OCI-LY3 (cell line): Measurements from ENCODE around the gene SLC39A2.
"Not testable (repeated sequence)": the region's sequence is repeated elsewhere in the genome, so short reads cannot be mapped to it uniquely, and the experiment has no call there.

Experiments used
- H2AFZ ChIP-seq: fragments of 200-600, 300-600 bp; shearing (Covaris generic); 2 replicates; pipeline ENCODE4 v1.6.0; 2014; ENCODE audit warnings: antibody characterized with exemption, low read depth, low read length
- H3K27ac ChIP-seq: fragments of 200-600, 300-600 bp; sonication (generic); 2 replicates; pipeline ENCODE4 v1.5.1; 2014; ENCODE audit warnings: mild to moderate bottlenecking, low read length, moderate library complexity, mixed read lengths
- H3K27me3 ChIP-seq: fragments of 200-600, 300-600 bp; sonication (generic); 2 replicates; pipeline ENCODE4 v1.6.1; 2014; ENCODE audit warnings: low read depth, low read length, mixed read lengths
- H3K36me3 ChIP-seq: fragments of 200-600, 300-600 bp; sonication (generic); replicated peaks from 2 replicates; pipeline ENCODE3; 2014; ENCODE audit warnings: low read depth, low read length, mixed read lengths
- H3K4me1 ChIP-seq: fragments of 300-600, 200-600 bp; sonication (generic); 2 replicates; pipeline ENCODE4 v1.6.1; 2014; ENCODE audit warnings: low read length, mixed read lengths
- H3K4me2 ChIP-seq: fragments of 200-600, 300-600 bp; sonication (generic); 2 replicates; pipeline ENCODE4 v1.6.1; 2014; ENCODE audit warnings: low read length, mixed read lengths
- H3K4me3 ChIP-seq: fragments of 300-600, 200-600 bp; sonication (generic); 2 replicates; pipeline ENCODE4 v1.5.1; 2014; ENCODE audit warnings: antibody characterized with exemption, mild to moderate bottlenecking, low read length, moderate library complexity
- H3K79me2 ChIP-seq: fragments of 300-600, 200-600 bp; shearing (Covaris generic); 2 replicates; pipeline ENCODE4 v1.6.1; 2014; ENCODE audit warnings: mild to moderate bottlenecking, low read length, mixed read lengths
- H3K9ac ChIP-seq: fragments of 300-600, 200-600 bp; shearing (Covaris generic); 2 replicates; pipeline ENCODE4 v1.6.0; 2014; ENCODE audit warnings: mild to moderate bottlenecking, low read length, moderate library complexity
- H3K9me3 ChIP-seq: fragments of 200-600, 300-600 bp; shearing (Covaris generic); 2 replicates; pipeline ENCODE4 v1.6.1; 2014; ENCODE audit warnings: low read length, mixed read lengths; ENCODE audit not compliant: insufficient read depth
- H4K20me1 ChIP-seq: fragments of 200-600, 300-600 bp; sonication (generic); 2 replicates; pipeline ENCODE4 v1.6.1; 2016; ENCODE audit warnings: low read length, mixed read lengths; ENCODE audit not compliant: insufficient read depth
- CTCF ChIP-seq: fragments of 200-600, 300-600 bp; sonication (generic); IDR thresholded peaks from 2 replicates; pipeline ENCODE4 v1.5.1; 2014; ENCODE audit warnings: antibody characterized with exemption, low read length, low read depth
- EZH2phosphoT487 ChIP-seq: fragments of 200-600 bp; shearing (Covaris generic); IDR thresholded peaks from 2 replicates; pipeline ENCODE4 v1.6.1; 2018; ENCODE audit warnings: antibody characterized with exemption, mixed run types, low read depth

The SLC39A2 gene

DNA sequence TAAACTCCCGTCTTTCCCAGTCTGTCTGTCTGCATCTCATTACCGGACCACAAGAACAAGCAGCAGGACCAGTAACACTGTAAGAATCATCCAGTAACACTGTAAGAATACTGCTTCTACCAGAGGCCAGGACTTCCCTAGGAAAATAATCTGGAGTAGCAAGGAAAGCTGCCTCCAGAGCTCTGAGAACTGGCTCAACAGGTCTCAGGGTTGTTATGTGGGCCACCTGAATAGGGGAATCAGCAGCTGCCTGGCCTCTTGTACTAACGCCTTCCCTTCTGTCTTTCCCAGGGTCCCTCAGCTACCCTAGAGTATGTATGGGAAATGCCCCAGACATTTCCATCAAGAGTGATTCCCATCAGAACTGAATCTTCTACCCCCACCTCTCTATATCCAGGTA is 954 bp upstream of the SLC39A2 start:
- H3K79me2 ChIP-seq: no peaks in the 10 kb centered on the region
- no peak overlapping the region for H3K4me2 ChIP-seq
- H3K9ac ChIP-seq: no peak overlapping the region
- no peak overlapping the region for H3K4me3 ChIP-seq
- TF ChIP-seq EZH2phosphoT487: no peak
- no peak for TF ChIP-seq CTCF
- H3K9me3 ChIP-seq: no peaks in the 10 kb centered on the region
- H4K20me1 ChIP-seq: no peaks in the 10 kb centered on the region
- H3K27me3 ChIP-seq: no peaks in the 10 kb centered on the region
- no peaks in the 10 kb centered on the region for H3K4me1 ChIP-seq
- H3K36me3 ChIP-seq: peaks cover 34% of the 10 kb centered on the region
- H3K27ac ChIP-seq: no peak overlapping the region
- H2AFZ ChIP-seq: no peak overlapping the region

GRCh38 chr14:20999591-20999990 is 498 bp downstream of the SLC39A2 start:
- H3K4me2 ChIP-seq: no peak overlapping the region
- no peak overlapping the region for H2AFZ ChIP-seq
- H3K27me3 ChIP-seq: no peaks in the 10 kb centered on the region

DNA sequence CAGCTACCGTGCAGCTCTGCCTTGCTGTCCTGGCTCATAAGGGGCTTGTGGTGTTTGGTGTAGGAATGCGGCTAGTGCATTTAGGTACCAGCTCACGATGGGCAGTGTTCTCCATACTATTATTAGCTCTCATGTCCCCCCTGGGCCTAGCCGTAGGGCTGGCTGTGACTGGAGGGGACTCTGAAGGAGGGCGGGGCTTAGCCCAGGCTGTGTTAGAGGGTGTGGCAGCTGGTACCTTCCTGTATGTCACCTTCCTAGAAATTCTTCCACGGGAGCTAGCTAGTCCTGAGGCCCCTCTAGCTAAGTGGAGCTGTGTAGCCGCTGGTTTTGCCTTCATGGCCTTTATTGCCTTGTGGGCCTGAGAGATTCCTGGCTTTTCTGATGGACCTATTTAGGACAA is 2.1 kb downstream of the SLC39A2 start:
- H3K4me2 ChIP-seq: no peak overlapping the region
- H3K79me2 ChIP-seq: no peaks in the 10 kb centered on the region
- H3K36me3 ChIP-seq: peaks cover 11% of the 10 kb centered on the region
- no peaks in the 10 kb centered on the region for H3K9me3 ChIP-seq
- TF ChIP-seq CTCF (no peak), EZH2phosphoT487 (no peak)
- no peak overlapping the region for H3K27ac ChIP-seq
- H4K20me1 ChIP-seq: no peaks in the 10 kb centered on the region
- H3K27me3 ChIP-seq: no peaks in the 10 kb centered on the region
- H2AFZ ChIP-seq: no peak overlapping the region
- no peaks in the 10 kb centered on the region for H3K4me1 ChIP-seq
- no peak overlapping the region for H3K4me3 ChIP-seq
- H3K9ac ChIP-seq: no peak overlapping the region

More at GRCh38 chr14:20999591-20999990, 498 bp downstream of the SLC39A2 start:
- H3K36me3 ChIP-seq: peaks cover 26% of the 10 kb centered on the region
- no peak overlapping the region for H3K27ac ChIP-seq
- no peaks in the 10 kb centered on the region for H3K79me2 ChIP-seq
- no peak overlapping the region for H3K4me3 ChIP-seq
- no peak for TF ChIP-seq EZH2phosphoT487
- no peak for TF ChIP-seq CTCF
- H3K4me1 ChIP-seq: no peaks in the 10 kb centered on the region
- H3K9ac ChIP-seq: no peak overlapping the region
- H4K20me1 ChIP-seq: no peaks in the 10 kb centered on the region
- H3K9me3 ChIP-seq: no peaks in the 10 kb centered on the region

GRCh38 chr14:21003788-21004346 is 4.8 kb downstream of the SLC39A2 start:
- Histone ChIP-seq H3K4me3 (no peak overlapping the region), H3K9ac (no peak overlapping the region), H4K20me1 (no peaks in the 10 kb centered on the region), H3K36me3 (no peaks in the 10 kb centered on the region), H3K27me3 (no peaks in the 10 kb centered on the region), H3K4me2 (no peak overlapping the region), H3K4me1 (no peaks in the 10 kb centered on the region), H3K27ac (no peak overlapping the region), H2AFZ (no peak overlapping the region), H3K79me2 (no peaks in the 10 kb centered on the region), H3K9me3 (no peaks in the 10 kb centered on the region)
- TF ChIP-seq CTCF: no peak
- TF ChIP-seq EZH2phosphoT487: no peak

GRCh38 chr14:21009721-21010120 is 10.6 kb downstream of the SLC39A2 start:
- H3K27me3 ChIP-seq: peaks cover 16% of the 10 kb centered on the region
- H3K9me3 ChIP-seq, H4K20me1 ChIP-seq, H3K27ac ChIP-seq, H3K4me1 ChIP-seq, H3K4me2 ChIP-seq, H3K9ac ChIP-seq, H3K4me3 ChIP-seq, H3K79me2 ChIP-seq, H2AFZ ChIP-seq, H3K36me3 ChIP-seq: not testable (repeated sequence)
